Neuron (in vitro differentiated cells): ENCODE results near the gene B3GAT1.
A peak's percentile ranks its signal among the peaks of the same experiment; 100 is the strongest.

Source experiments
- H2AFZ ChIP-seq: one replicate; pipeline ENCODE4 v1.6.1; 2013; ENCODE audit warnings: low read depth, mild to moderate bottlenecking, inconsistent platforms, low read length, moderate library complexity
- H3K27me3 ChIP-seq: one replicate; pipeline ENCODE4 v1.6.1; 2013; ENCODE audit warnings: low read length; ENCODE audit not compliant: insufficient read depth
- H3K36me3 ChIP-seq: one replicate; pipeline ENCODE4 v1.6.1; 2013; ENCODE audit warnings: low read length; ENCODE audit not compliant: insufficient read depth
- H3K4me1 ChIP-seq: one replicate; pipeline ENCODE4 v1.6.1; 2013; ENCODE audit warnings: low read length; ENCODE audit not compliant: insufficient read depth
- H3K4me3 ChIP-seq: 2 replicates; pipeline ENCODE4 v1.5.1; 2013; ENCODE audit warnings: mild to moderate bottlenecking, low read length, moderate library complexity
- H3K9me3 ChIP-seq: one replicate; pipeline ENCODE4 v1.6.1; 2013; ENCODE audit warnings: low read length

B3GAT1 gene

DNA sequence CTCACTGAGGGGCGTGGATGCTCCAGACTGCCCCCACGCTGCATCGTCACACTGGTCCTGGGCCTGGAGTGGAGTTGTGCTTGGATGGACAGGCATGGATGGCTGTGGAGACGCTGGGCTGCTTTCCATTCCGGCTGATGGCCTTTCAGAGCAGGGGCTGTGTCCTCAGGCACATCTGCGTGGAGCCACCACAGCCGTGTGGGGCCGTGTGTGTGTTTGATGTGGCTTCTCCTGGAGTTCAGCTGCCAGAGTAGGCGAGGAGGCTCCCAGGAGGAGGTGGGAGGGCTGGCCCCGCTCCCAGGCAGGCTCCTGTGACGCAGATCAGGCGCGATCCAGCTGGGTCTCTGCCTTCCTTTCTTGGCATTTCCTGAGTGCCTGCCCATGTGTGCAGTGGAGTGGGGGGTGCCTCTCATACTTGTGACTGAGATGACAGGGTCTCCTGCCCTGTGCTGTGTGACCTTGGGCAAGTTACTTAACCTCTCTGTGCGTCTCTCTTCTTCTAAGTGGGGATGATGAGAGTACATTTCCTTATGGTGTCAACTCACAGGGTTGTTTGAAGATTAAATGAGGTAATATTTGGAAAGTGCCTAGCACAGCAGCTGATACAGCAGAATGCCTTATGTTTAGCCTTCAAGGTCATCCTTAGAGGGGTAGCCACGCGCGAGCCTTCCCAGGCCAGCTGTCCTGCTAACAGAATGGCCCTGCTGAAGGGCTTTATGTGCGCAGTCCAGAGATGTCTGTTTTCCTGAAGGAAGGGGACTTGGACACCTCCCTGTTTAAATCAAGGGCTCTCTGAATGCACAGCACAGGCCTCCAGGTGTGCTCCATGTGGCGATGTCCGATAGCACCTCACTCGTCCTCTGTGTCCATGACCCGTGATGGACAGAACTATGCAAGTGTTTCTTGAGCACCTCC lies 46.8 kb downstream of the B3GAT1 start:
- H3K36me3 ChIP-seq, result no peaks in the 10 kb centered on the region
- no peak overlapping the region for H3K4me3 ChIP-seq
- no peaks in the 10 kb centered on the region for H3K4me1 ChIP-seq
- no peak overlapping the region for H2AFZ ChIP-seq
- H3K27me3 ChIP-seq, result no peaks in the 10 kb centered on the region
- no peaks in the 10 kb centered on the region for H3K9me3 ChIP-seq

DNA sequence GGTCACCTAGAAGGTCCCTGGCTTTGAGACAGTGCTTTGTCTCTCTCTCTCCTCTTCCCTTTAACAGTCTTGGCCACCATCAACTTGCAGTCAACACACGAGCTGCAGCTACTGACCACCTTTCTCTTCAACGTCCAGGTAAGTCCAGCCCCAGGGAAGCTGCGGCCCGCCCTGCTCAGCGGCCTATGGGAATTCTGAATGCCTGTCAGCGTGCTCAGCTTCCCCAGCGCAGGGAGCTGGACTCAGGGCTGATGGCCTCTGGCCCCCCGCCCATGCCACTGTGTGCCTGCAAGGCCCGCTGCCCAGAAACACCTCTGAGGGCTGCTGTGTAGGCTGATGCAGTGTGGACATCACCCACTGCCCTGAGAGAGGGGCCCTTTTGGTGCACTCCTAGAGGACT lies 47.8 kb downstream of the B3GAT1 start:
- Histone ChIP-seq H3K27me3 (no peaks in the 10 kb centered on the region), H3K4me3 (no peak overlapping the region), H2AFZ (no peak overlapping the region), H3K36me3 (no peaks in the 10 kb centered on the region), H3K4me1 (no peaks in the 10 kb centered on the region), H3K9me3 (no peaks in the 10 kb centered on the region)

DNA sequence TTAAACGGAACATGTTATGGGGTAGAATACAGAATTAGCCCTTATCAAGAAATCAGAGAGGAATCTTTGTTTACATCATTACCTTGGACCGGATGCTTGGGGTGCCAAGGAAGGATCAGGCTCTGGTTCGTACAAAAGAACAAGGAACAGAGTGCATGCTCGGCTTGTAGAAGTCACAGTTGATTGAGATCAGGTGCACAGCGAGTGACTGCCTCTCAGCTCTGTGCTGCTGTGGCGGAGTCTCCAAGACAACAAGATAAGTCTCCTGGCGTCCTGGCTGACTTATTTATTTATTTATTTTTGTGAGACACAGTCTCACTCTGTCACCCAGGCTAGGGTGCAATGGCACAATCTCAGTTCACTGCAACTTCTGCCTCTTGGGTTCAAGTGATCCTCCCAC lies 48.5 kb downstream of the B3GAT1 start:
- Histone ChIP-seq H3K27me3 (no peaks in the 10 kb centered on the region), H3K4me3 (no peak overlapping the region), H3K36me3 (no peaks in the 10 kb centered on the region), H3K4me1 (no peaks in the 10 kb centered on the region), H3K9me3 (no peaks in the 10 kb centered on the region), H2AFZ (no peak overlapping the region)

DNA sequence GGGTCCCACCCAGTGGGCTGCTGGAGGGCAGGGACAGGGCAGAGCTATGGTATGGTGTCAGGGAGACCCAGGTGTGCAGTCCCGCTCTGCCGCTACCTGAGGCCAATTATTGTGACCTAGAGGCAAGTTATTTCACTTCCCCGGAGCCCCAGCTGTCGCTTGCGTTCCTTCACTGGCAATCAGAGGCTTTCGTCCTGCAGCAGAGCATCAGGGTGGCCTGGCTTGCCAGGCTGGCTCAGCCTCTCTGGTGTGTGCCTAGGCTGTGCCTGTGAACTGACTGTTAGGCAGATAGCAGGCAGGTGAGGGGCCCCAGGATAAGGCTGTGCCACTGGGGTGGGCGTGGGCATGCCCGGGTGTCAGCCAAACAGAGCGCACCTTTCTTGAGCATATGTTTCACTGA lies 48.9 kb downstream of the B3GAT1 start:
- no peak overlapping the region for H2AFZ ChIP-seq
- no peaks in the 10 kb centered on the region for H3K36me3 ChIP-seq
- no peaks in the 10 kb centered on the region for H3K9me3 ChIP-seq
- H3K4me1 ChIP-seq, result no peaks in the 10 kb centered on the region
- no peaks in the 10 kb centered on the region for H3K27me3 ChIP-seq
- H3K4me3 ChIP-seq, result no peak overlapping the region

DNA sequence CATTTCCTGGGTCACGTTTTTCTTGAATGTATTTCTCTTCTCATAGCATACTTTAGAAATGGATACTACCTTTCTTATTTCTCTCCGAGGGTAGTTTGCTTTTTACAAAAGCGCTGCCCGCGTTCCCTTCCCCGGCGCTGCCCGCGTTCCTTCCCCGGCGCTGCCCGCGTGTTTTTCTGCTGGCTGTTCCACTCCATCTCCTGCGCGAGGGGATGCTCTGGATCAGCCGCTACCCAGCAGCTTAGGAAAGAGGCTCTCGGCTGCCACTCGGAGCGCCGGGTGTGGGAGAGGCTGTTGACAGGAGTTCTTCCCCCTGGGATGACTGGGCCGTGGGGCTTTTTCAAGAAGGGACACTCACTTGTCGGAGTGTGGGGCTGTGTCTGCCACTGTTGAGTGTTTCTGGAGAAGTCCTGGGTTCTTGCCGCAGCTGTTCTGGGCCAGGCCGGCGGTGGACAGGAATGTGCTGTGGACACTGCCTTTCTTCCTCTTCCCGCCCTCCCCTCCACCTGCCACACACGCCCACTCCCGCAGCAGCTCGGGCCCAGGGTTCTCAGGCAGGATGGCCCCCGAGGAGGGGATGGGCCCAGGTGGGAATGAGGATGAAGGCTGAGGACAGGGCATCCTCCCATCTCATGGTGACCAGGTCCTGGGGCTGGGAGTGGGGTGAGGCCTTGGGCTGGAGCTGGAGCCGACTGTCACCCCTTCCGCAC lies 49.7 kb downstream of the B3GAT1 start:
- Histone ChIP-seq H3K4me1 (no peaks in the 10 kb centered on the region), H2AFZ (no peak overlapping the region), H3K4me3 (no peak overlapping the region), H3K9me3 (no peaks in the 10 kb centered on the region), H3K36me3 (no peaks in the 10 kb centered on the region), H3K27me3 (no peaks in the 10 kb centered on the region)

DNA sequence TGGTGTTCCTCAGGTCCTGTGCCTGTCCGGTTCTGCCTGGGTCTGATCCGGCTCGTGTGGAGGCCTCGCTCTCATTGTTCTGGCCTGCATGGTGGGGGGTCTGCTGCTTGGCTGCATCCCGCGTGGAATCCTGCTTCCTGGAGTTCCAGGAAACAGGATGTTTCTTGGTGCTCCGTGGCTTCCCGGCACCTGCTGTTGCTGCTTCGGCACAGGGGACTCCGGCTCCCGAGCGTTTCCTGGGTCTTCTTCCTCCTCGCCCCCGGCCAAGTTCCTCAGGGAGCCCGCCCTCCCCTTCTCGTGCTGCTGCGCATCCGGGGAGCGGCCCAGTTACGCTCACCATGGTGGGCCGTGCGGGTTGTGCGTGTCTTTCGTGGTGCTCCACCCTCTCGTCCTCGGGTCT lies 50.4 kb downstream of the B3GAT1 start:
- Histone ChIP-seq H3K9me3 (no peaks in the 10 kb centered on the region), H2AFZ (no peak overlapping the region), H3K4me3 (no peak overlapping the region), H3K36me3 (no peaks in the 10 kb centered on the region), H3K4me1 (no peaks in the 10 kb centered on the region), H3K27me3 (no peaks in the 10 kb centered on the region)

DNA sequence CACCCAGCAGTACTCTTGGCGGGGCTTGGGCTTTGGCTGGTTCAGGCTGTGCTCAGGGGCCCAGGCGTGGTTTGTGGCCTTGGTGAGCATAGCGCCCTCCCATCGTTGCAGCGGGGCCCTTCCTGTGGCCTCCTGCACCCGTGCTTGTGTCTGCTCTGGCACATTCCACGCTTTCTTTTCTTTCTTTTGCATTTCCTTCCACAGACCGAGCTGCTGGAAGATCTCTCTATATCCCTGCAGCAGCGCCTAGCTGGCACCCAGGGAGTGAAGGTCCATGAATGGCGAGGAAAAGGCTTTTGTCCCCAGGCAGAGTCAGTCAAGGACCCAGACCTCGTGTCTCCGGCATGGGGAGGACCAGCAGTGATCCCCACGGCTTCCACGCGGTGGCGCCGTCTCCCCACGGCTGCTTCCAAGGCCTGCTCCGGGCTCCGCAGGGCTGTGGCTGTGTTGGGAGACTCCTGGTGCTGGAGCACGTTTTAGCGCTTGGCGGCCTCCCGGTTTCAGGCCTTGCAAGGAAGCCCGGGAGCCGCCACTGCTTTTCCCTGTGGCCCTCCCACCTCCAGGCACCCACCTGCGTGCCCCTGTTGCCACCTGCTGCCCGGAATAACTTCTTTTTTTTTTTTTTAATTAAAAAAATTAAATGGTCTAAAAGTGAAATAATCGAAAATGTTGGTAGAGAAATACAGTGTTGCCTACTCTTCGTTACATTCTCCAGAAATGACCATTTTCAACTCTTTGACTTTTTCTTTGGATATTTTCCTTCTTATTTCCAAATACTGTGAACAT lies 51.8 kb downstream of the B3GAT1 start:
- Histone ChIP-seq H3K27me3 (no peaks in the 10 kb centered on the region), H3K36me3 (no peaks in the 10 kb centered on the region), H3K4me3 (no peak overlapping the region), H3K4me1 (no peaks in the 10 kb centered on the region), H2AFZ (peak overlapping the region; percentile 29), H3K9me3 (no peaks in the 10 kb centered on the region)

DNA sequence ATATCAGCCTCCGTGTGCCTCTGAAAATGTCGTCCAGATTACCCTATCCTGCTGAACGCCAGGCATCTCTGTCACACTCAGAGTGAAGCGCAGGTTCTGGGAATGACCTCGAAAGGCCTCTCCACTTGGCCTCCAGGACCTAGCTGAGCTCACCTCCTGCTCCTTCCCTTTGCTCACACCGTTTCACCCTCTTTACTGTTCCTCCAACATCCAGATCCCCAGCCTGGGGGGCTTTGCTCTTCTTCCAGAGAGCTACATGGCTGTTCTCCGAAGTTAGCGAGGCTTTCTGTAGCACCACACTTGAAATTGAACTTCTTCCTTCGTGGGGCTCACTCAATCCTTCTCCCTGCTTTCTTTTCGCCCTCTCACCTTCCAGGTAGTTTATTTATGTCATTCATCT lies 52.4 kb downstream of the B3GAT1 start:
- Histone ChIP-seq H3K4me1 (no peaks in the 10 kb centered on the region), H3K4me3 (no peak overlapping the region), H2AFZ (peak overlapping the region; percentile 29), H3K36me3 (no peaks in the 10 kb centered on the region), H3K9me3 (no peaks in the 10 kb centered on the region), H3K27me3 (no peaks in the 10 kb centered on the region)

DNA sequence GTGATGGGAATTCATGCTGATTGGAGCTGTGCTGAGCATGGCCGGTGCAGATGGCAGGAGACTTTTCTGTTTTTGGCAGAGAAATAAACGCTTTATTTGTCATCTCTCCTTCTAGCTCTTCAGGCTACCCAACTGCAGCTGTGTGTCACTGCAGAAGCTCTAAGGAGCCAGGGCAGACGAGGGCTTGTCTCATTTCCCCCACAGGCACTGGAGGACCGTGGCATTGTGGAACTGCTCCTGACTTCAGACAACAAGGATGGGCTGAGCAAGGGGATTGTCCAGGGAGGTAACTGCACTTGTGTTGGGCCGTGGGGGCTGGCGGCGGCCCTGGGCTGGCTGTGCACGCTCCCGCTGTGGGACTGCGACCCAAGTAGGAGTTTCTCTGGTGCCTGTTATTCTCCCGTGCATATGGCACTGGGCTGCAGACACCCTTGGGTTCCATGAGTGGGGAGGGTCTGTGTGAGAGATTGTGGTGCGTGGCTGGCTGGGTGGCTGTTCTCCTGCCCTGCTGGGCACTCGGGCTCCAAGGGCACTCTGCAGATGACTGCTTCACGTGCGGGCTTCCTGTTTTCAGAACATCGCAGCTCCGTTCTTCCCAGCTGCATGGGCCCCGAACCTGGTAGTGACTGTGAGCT lies 53.1 kb downstream of the B3GAT1 start:
- H2AFZ ChIP-seq, result no peak overlapping the region
- no peaks in the 10 kb centered on the region for H3K9me3 ChIP-seq
- no peaks in the 10 kb centered on the region for H3K27me3 ChIP-seq
- H3K36me3 ChIP-seq, result no peaks in the 10 kb centered on the region
- no peaks in the 10 kb centered on the region for H3K4me1 ChIP-seq
- no peak overlapping the region for H3K4me3 ChIP-seq

DNA sequence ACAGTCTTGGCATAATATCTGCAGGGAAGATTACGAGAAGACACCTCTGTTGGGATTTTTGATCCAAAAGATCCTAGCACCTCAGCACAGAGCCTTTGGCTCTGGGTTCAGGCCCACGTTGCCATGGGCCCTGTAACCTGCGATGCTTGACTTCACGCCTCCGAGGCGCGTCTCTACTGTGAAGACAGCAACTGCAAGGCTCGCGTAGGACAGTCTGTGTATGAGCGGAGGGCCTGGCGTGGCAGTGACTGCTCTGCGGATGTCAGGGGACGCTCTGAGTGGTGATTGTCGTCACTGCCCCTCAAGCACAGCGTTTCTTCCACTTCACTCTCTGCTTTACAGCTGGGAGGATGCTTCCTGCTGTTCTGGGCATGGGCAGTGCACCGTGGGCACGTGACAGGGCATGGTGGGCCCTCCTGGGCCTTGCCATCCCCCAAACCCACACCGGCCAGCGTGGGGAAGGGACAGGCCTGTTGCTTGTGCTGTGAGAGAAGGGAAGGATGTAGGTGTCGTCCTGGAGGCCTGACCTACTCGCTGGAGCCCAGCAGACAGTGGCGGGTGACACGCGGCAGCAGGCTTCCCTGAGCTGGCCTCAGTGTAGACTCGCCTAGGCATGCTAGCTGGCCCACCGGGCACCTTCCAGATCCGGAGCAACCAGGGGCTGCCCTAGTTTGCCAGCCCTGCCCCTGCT lies 53.7 kb downstream of the B3GAT1 start:
- Histone ChIP-seq H3K9me3 (no peaks in the 10 kb centered on the region), H3K4me1 (no peaks in the 10 kb centered on the region), H3K36me3 (no peaks in the 10 kb centered on the region), H2AFZ (no peak overlapping the region), H3K4me3 (no peak overlapping the region), H3K27me3 (no peaks in the 10 kb centered on the region)

DNA sequence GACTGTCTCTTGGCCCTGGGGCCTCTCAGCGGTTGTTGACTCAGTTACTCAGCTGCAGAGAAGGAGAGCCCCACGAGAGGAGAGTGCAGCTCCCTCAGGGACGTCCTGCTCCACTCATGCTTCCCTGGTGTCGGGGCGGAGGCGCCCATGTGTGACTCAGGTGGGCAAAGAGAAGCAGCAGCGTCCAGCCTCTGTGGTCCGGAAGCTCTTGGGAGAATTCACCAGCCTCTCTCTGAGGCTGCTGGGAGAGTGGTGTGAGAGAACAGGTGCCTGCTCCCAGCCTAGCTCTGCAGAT lies 54.5 kb downstream of the B3GAT1 start:
- no peak overlapping the region for H2AFZ ChIP-seq
- H3K9me3 ChIP-seq, result no peaks in the 10 kb centered on the region
- no peak overlapping the region for H3K4me3 ChIP-seq
- no peaks in the 10 kb centered on the region for H3K36me3 ChIP-seq
- no peaks in the 10 kb centered on the region for H3K27me3 ChIP-seq
- no peaks in the 10 kb centered on the region for H3K4me1 ChIP-seq

DNA sequence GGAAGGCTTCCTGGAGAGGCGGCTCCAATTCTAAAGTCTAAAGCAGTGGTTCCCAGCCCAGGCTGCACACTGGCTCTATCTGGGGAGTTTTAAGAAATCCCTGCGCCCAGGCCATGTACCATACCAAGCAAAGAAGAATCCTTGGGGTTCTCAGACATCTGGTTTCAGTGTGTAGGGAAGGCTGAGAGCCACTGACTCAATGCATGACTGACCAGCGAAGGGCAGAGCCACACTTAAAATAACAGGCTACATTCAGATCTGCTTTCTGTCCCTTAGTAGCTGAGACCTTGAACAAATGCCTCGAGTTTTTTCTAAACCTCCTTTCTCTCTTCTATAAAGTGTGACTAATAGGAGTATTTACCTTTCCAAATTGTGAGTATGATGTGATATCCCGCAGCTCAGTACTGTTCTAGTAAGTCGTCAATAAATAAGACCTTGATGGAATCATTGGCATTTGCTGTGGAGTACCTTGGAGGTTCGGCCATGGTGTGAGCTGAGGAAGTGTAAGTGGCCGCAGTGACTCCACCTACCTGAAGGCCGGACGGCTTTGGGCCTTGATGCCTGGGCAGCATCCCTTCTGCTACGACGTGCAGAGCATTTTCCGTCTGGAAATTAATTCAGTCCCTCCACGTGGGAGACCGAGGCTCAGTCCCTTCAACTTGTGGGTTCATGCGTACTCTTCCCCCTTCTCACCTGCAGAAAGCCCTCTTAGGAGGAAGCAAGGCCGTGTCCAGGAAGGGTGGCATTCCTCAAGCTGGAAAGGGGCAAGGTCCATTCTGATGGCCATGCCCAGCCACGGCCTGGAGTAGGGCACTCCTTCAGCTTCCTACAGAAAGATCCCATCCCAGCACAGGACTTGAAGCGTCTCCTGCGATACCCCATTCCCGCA lies 55.1 kb downstream of the B3GAT1 start:
- Histone ChIP-seq H3K27me3 (no peaks in the 10 kb centered on the region), H3K4me1 (no peaks in the 10 kb centered on the region), H3K36me3 (no peaks in the 10 kb centered on the region), H3K9me3 (no peaks in the 10 kb centered on the region), H2AFZ (no peak overlapping the region), H3K4me3 (no peak overlapping the region)
